ENCODE results near the gene CRHR1.

The CRHR1 gene

DNA sequence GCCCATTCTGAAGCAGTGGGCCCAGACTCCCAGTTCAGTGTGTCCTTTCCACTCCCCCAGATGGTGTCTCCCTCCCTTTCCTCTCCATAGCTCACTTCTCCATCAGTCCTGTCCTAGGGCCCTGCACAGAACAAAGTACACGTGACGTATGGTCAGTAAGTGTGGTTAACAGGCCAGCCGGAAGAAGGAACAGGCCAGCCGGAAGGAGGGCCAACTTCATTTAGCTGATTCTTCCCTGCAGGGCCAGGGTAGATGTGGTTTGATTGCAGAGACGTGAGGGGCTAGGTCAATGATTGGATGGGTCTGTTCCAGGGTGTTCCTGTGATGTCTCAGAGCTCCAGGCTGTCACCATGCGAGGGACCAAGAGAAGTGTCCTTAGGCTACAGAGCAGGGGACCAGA lies 31.6 kb downstream of the CRHR1 start:
- Mint-ChIP-seq H3K9me3 (no peaks in the 10 kb centered on the region), H3K36me3 (ENCODE audit: low read depth) (no peaks in the 10 kb centered on the region), H3K4me3 (no peak overlapping the region), H3K27me3 (ENCODE audit: low read depth) (peaks cover 46% of the 10 kb centered on the region), H3K4me1 (no peaks in the 10 kb centered on the region), H3K27ac (no peak overlapping the region)
- TF ChIP-seq CTCF (IDR thresholded peaks at IDR 0.05; ENCODE audit: unreplicated experiment in 3 of 3) = no peak

- Mint-ChIP-seq H3K4me3 (no peak overlapping the region), H3K9me3 (no peaks in the 10 kb centered on the region), H3K27ac (no peak overlapping the region), H3K4me1 (no peaks in the 10 kb centered on the region), H3K36me3 (ENCODE audit: low read depth) (no peaks in the 10 kb centered on the region), H3K27me3 (ENCODE audit: low read depth) (peaks cover 34% of the 10 kb centered on the region)
- no peak for TF ChIP-seq CTCF (IDR thresholded peaks at IDR 0.05; ENCODE audit: unreplicated experiment in 3 of 3)
Measured at GRCh38 chr17:45818041-45818440, 33.9 kb downstream of the CRHR1 start.

- no peak for TF ChIP-seq CTCF (IDR thresholded peaks at IDR 0.05; ENCODE audit: unreplicated experiment in 3 of 3)
- H3K9me3 Mint-ChIP-seq = no peaks in the 10 kb centered on the region
- no peaks in the 10 kb centered on the region for H3K4me1 Mint-ChIP-seq
- no peak overlapping the region for H3K4me3 Mint-ChIP-seq
- no peaks in the 10 kb centered on the region for H3K36me3 Mint-ChIP-seq (ENCODE audit: low read depth)
- H3K27ac Mint-ChIP-seq = no peak overlapping the region
- peaks cover 37% of the 10 kb centered on the region for H3K27me3 Mint-ChIP-seq (ENCODE audit: low read depth)
Measured at GRCh38 chr17:45818699-45819098, 34.6 kb downstream of the CRHR1 start.

DNA sequence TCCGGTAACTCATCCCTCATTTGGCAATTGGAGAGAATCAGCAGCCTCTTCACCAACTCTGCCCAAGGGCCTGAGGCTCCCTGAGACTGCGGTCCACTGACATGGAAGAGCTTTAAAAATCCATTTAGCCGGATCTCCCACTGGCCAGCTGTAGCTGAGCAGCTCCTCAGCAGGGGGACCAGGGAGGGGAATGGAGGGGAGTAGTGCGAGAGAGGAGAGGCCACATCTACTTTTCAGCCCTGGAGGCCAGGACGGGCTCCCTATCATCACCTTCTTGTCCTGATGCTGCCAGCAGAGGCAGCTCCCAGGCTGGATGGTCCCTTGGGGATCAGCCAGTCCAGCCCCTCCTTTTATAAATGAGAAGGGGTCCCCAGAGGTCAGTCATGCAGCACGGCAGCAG lies 35.5 kb downstream of the CRHR1 start:
- Mint-ChIP-seq H3K36me3 (ENCODE audit: low read depth) (no peaks in the 10 kb centered on the region), H3K9me3 (no peaks in the 10 kb centered on the region), H3K27me3 (ENCODE audit: low read depth) (peaks cover 31% of the 10 kb centered on the region), H3K4me1 (no peaks in the 10 kb centered on the region), H3K27ac (no peak overlapping the region), H3K4me3 (no peak overlapping the region)
- no peak for TF ChIP-seq CTCF (IDR thresholded peaks at IDR 0.05; ENCODE audit: unreplicated experiment in 3 of 3)

- Mint-ChIP-seq H3K9me3 (no peaks in the 10 kb centered on the region), H3K4me3 (no peak overlapping the region), H3K27ac (no peak overlapping the region), H3K27me3 (ENCODE audit: low read depth) (peaks cover 27% of the 10 kb centered on the region), H3K4me1 (no peaks in the 10 kb centered on the region), H3K36me3 (ENCODE audit: low read depth) (no peaks in the 10 kb centered on the region)
- no peak for TF ChIP-seq CTCF (IDR thresholded peaks at IDR 0.05; ENCODE audit: unreplicated experiment in 3 of 3)
Measured at GRCh38 chr17:45820052-45820780, 36.1 kb downstream of the CRHR1 start.

GRCh38 chr17:45821147-45821546 lies 37.0 kb downstream of the CRHR1 start:
- Mint-ChIP-seq H3K4me3 (no peak overlapping the region), H3K36me3 (ENCODE audit: low read depth) (no peaks in the 10 kb centered on the region), H3K27me3 (ENCODE audit: low read depth) (peaks cover 27% of the 10 kb centered on the region), H3K27ac (no peak overlapping the region), H3K9me3 (no peaks in the 10 kb centered on the region), H3K4me1 (no peaks in the 10 kb centered on the region)
- TF ChIP-seq CTCF (IDR thresholded peaks at IDR 0.05; ENCODE audit: unreplicated experiment in 3 of 3) = no peak

Data from nephron (organoid).